Glomerular endothelial cell (primary cell): Measurements from ENCODE around the gene HOXC12. TPM values are rescaled to one million over a fixed set of nuclear protein-coding genes. Genes with fewer than 3 reads are reported as not detected.

Experiments
- DNase-seq: peaks from one replicate; pipeline ENCODE4 v3.0.0-alpha.2; 2011; ENCODE audit warnings: low read depth, low spot score; ENCODE audit errors: extremely low read depth
- total RNA-seq: library from RNA; depleted of rRNA; stranded (reverse); fragments of >200 nt; gene quantifications from 2 replicates; pipeline ENCODE4 v1.2.3, GENCODE V29; 2015

HOXC12 gene
- total RNA-seq, 1 donor from 2014 or later: not detected

DNA sequence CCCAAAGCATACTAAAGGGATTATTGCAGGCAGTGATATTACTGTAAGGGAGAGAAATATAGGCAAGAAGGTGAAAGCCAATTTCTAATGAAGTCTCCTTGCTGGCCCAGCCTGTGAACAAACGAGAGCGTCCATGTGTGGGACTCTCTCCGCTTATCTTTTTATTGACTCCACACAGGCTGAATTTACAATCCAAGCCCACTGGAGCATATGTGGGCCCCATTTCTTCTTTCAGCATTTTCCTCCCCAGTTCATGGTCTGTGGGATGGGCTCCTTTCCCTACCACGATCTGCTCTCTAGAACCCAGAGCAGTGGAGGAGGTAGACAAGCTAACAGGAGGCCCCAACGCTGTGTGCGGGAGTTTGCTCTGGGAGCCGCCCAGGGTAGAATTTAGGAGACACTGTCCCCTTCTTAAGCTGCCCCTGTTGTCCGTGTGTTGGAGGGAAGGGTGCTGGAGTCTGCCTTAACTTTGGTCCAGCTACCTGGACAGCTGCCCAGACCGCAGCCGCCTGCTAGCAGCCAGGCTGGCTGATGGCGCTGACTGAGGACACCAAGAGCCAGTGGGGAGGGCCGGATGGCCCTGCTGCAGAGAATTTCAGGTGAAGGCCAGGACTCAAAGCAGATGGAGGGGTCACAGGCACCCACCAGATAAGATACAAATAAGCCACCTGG is 15.0 kb downstream of the HOXC12 start:
- DNase-seq: no peak

DNA sequence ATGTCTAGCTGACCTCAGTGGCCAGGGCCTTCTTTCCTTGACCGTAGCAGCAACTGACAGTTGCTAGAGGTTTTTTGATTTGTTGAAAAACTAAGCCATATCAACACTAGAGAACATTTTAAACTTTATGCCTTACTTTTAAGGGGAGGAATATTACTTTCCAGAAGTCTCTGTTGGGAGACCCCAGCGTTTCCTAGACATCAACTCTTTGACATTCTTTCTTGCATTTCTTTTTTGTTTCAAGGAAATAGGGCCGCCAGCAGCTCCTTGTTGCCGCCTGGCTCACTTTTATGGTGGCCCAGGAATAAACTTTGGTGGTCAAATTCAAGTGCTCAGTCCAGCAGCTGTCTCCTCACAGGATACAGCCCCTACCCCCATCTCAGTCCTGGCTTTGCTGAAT is 15.7 kb downstream of the HOXC12 start:
- DNase-seq: no peak

DNA sequence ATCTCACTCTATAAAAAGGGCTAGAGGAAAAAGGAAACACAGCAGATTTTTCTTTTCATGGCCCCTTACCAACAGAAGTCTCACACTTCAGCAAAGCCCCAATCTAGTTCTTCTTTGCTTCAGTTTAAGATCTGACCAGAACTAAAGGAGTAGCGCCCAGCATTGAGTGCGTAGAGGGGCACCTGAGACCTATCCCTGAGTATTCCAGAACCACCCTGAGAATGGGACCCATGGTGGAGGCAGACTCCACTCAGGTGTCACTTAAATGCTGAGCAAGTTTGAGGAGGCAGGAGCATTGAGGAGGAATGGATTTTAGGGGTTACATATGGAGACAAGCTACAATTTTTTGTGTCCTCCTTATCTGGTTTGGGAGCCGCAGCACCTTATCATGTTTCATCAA is 16.4 kb downstream of the HOXC12 start:
- no peak for DNase-seq

DNA sequence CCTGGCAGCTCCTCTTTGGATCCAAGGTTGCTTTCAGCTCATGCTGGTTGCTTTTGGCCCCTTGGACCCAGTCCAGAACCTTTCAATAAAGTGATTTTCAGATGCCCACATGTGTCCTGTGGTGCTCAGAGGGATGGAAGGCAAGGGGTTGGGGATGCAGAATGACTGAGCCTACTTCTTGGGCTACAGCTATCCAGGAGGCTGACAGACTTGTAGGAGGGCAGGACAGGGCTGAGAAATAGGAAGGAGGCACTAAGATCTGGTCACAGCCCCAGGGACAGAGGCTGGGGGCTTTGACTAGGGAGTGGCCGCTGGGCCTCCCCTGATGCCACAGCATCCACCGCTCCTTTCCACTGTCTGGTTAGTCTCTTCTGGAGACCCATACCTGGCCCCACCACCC is 17.0 kb downstream of the HOXC12 start:
- DNase-seq: no peak

DNA sequence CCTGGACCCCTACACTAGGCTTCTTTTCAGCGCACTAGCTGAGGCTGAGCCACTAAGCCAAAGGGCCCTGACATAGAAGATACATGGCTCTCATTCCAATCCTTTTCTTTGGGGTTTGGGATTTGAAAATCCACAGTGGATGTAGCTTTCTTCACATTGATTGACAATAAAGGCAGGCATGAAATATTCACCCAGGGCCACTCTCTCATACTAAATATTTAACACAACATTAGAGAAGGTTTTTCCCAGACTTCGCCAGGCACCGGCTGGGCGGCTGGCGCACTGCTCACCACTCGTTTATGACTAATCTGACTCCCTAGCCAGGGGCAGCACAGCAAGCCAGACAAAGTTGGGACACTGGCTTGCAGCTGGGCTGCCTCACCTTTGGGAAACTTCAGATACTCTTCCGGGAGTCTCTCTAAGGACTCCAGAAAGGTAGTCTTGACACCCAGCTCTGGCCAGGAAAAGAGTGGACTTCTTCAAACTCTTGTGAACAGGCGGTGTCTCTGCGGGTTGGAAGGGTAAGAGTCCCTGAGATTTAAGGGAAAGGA is 17.5 kb downstream of the HOXC12 start:
- DNase-seq: no peak

DNA sequence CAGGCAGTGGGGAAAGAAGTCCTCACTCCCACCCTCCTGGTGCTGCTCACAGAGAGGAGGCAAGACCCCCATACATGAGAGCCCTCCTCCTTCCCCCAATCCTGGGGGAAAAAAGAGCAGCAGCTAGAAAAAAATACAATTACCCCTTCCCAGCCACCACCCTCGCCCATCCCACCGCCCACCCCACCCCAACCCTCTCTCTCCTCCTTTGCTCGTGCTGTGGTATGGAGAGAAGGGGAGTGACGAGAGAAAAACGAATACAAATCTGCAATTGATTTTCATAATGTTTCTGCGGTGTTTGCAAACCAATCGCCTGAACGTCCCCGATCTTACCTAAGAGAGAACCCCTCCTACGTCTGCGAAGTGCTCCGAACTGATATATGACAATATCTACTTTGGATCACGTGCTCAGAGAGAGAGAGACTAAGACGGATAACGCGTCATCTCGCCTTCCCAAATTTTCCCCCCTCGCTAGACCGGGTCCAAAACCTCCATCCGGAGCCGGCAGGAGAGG is 18.1 kb downstream of the HOXC12 start, which contains the start of gene HOXC11:
Gene HOXC11, plus strand, starts transcription at position 405 of the 514 bp plus-strand sequence. CDS start 116 bp downstream, outside the sequence.
- DNase-seq: no peak

DNA sequence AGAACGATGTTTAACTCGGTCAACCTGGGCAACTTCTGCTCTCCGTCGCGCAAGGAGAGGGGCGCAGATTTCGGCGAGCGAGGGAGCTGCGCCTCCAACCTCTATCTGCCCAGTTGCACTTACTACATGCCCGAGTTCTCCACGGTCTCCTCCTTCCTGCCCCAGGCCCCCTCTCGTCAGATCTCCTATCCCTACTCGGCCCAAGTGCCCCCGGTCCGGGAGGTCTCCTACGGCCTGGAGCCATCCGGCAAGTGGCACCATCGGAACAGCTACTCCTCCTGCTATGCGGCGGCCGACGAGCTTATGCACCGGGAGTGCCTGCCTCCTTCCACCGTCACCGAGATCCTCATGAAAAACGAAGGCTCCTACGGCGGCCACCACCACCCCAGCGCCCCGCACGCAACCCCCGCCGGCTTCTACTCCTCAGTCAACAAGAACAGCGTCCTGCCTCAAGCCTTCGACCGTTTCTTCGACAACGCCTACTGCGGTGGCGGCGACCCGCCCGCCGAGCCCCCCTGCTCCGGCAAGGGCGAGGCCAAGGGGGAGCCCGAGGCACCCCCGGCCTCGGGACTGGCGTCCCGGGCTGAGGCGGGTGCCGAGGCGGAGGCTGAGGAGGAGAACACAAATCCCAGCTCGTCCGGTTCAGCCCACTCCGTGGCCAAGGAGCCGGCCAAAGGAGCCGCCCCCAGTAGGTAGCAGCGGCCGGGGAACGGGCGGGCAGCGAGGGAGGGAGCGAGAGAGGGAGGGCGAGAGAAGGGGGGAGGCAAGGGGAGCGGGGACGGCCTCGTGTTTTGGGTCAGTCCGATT is 18.7 kb downstream of the HOXC12 start:
- DNase-seq: no peak

DNA sequence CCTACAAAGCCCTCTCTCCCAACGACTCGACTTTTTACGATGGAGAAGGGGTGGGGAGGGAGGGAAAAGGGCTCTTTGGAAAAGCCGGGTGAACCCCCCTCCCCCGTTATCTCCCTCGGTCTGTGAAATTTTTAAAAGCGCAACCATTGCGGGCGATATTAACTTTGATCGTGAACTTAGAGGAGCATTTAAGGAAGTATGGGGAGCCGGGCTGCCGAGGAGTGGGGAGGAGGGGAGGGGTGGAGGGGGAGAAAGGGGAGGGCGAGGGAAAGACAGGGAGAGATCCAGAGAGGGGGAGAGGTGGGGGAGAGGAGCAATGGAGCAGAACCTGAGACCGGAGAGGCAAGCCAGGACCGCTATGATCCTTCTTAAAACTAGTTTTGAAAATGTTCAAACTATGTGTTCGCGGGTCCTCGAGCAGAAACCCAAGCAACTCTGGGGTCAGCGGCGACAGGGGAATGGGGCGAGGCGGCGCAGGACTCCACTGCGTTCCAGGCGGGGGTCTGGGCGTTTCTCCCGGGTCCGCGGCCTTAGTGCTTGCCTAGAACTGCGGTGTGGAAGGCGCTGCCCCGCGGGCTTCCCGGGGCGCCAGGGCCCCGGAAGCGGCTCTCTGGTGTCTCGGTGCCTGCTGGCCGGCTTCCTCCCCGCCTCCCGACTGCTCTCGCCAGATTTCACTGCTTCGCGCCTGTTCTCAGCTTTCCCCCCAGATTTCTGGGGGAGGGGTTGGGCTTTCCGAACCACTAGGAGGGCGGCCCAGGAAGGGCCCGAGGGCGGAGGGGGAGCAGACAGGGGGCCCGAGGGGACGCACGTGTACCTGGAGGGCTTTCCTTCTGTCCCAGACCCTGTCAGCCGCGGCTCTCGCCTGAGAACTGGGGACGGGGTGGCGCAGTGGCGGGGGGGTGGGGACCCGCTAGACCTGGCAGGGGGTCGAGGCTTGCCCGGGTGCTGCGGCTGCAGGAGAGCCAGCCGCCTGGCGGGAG is 19.7 kb downstream of the HOXC12 start, which contains the start of gene HOTAIR:
Gene HOTAIR, minus strand, starts transcription at position 871 of the 980 bp plus-strand sequence.
- no peak for DNase-seq

DNA sequence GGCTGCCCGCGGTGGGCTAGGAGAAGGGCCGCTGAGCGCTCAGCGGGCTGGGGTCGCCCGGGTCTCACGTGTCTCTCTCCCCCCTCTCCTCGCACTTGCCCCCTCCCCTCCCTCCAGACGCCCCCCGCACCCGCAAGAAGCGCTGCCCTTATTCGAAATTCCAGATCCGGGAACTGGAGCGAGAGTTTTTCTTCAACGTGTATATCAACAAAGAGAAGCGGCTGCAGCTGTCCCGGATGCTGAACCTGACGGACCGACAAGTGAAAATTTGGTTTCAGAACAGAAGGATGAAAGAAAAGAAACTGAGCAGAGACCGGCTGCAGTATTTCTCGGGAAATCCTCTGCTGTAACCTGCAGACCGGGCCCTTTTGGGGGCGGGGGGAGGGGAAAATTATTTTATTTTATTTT is 20.4 kb downstream of the HOXC12 start:
- DNase-seq: no peak

DNA sequence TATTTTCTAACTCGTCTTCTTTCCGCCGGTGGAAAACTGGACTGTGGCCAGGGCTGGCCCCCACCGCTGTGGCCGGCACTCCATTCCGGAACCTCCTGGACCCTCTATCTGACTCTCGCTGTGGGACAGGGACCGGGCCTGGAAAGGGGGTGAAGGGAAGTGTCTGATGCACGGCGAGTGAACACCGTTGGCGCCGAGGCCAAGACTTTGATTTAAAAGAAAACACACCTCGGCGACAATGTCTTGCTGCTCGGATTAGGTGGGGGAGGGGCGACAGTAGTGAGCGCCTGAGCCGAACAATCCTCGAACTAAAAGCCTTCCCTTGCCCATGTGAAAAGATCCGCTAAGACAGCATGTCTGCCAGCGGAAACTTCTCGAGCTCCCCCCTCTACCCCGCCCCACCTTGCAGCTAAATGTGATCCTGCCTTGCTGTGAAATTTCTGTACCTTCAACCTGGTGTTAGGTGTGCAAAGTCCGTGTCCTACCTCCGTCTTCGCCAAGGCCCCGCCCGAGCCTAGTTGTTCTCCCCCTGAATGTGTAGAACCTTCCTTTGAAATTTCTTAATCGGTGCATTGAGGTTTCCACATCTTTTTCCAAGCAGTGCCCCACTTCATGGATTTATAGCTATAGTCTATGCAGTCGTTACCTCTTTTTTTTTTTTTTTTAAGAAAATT is 20.9 kb downstream of the HOXC12 start:
- no peak for DNase-seq

DNA sequence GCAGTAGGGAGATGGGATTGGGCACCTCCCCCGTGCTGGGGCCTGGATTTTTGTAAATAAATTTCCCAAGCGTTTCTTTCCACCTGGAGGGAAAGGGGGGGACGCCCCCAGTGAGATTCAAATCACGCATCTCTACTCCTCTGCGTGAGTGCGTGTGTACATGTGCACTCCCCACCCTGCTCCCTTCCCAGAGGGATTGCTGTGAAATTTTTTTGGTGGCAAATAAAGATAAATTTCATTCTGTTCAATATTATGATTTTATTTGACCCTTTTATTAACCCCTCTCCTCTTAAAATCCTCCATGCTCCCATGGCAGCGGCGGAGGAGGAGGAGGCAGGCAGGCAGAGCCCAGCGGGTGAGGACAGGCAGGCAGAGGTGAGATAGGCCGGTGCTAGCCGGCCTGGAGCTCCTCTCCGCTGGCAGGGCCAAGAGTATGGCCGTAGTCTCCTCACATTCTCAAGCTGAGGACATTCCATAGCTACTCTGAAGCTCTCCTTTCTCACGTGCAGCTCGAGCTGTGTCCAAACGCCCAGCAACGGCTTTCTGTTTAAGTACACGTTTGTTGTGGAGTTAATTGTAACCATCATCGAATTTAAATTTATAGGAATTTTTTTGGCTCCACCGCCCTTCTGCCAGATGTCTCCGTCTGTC is 21.6 kb downstream of the HOXC12 start:
- no peak for DNase-seq

DNA sequence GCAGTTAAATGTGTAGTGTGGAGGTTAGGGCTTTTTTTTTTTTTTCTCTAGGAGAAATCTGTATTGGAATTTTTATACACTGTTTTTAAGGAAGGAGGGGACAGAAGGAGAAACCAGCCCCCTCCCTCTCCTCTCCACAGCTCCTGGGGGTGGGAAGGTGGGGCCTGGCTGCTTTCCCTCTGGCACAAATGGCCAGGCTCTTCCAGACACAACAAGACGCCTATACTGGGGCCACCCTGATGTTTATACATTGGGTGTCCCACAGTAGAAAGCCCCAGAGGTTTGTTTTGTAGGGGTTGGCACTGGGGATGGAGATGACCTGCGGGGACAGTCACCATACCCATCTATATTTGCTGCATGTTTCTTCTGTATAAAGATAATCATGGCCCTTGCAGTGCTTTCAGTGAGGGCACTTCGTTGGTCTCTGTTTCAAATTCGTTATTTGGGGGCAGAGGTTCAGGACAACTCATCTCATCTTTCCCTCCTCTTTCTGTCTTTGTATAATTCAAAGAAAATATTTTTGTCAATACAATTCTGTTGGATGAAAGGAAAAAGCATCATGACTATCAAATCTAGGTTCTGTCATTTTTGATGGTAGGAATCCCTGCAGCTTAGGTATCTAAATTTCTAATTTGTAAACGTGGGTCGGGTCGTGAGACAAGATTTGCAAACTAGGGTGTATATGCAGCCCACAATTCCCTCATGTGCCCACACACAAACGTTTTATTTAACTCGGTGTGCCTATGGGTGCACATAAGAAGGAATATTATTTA is 22.3 kb downstream of the HOXC12 start:
- DNase-seq: no peak

DNA sequence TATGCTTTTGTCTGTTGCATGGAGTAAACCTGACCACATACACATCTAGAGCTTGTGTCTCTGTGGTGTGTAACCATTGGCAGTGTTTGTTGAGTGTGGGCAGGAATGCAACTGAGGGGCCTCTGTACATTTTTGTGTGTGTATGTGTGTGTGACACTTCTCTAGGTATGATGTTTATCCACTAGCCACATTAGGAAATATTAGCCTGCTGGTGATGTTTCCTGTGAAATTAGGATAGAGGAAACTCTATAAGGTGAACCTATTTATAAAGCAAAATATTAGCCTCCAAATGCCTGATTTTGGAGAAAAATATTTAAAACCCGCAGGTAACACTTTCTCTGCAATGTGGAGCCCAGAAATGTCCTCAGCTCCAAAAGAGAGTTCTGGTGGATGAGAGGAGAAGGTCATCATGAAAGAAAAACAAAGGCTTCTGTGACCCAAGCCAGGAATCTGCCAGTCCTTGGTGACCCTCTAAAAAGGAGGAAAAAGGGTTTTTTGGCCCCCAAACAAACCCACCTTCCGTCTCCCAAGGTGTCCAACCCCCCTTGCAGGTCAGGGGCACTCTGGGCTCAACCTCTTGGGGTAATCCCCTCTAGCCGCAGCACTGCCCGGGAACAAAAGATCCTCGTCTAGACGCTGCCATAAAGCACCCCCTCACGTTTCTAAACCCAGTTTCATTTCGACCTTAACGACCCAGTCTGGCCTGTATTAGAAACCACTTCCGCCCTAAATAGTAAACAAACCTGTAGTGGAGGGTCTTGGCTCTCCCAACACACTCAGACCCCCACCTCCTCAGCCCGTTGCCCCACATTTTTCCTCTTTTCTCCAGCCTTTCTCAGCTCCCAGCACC is 23.1 kb downstream of the HOXC12 start:
- no peak for DNase-seq

DNA sequence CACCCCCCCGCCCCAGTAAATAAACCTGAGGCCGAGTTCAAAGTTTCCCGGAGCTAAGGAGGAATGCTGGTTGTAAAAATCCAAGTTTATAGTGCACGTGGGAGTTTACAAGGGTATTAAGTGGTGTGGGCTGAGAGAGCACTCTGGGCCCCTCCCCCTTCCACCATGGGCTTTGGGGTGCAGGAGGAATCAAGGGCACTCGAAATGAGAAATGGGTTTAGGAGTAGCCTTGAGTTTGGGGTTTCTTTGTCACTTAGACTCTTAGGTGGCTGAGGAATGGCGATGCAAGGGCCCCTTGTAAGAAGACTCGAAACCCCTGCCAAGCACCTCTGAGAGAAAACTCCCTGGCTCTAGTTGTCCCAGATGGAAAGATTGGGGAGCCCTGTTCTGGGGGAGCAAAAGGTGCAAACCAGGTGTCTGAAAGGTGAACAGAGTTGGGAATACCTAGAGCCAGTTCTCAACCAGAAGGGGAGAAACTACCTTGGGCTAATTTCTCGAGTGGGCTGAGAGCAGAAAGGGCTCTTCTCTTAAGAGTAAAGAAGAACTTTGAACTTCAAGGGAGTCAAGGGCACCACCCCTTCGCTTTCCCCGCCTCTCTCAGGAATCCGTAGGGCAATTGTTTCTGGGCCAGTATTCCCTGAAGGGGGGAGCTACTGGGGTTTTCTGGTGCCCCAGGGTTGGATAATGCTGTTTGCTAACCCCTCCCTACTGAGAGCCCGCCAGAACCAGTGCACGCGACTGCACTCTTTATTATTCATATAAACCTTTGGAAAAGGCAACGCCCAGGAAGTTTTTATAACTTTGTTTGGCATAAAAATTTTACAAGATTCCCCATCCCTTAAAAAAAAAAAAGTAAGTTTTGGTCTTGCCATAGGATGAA is 24.0 kb downstream of the HOXC12 start:
- no peak for DNase-seq

DNA sequence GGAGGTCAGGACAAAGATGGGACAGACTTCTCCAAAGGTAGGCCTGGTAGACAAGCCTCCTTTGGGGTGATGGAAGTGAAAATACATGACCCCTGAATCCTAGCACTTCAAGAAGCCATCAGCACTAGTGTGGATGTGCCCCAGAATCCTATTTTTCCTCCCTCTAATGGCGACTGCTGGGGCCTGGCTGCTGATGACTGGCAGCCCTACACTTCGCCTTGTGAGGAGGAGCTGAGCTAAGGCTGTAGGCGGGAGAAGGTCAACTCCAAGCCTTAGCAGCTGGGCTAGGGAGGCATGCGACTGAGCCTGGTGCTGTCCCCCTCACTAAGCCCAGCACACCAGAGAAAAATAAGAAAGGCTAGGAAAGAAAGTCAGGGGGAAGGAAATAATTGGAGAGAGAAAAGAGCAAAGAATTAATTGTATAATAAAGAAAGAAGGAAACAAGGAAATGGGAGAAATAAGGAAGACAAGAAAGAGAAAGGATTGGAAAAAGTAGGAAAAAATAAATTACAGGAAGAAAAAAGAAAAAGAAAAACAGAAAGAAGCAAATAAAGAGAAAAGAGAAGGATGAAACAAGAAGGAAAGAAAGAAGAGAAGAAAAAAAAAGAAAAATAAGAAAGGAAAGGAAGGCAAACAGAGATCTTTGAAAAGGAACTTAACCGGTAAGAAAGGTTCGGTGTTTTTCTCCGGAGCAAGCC is 25.6 kb downstream of the HOXC12 start:
- no peak for DNase-seq
